T-helper 22 cell (primary cell): ENCODE measurements around the gene SRGAP3.
"Not testable (repeated sequence)": the region's sequence is repeated elsewhere in the genome, so short reads cannot be mapped to it uniquely, and the experiment has no call there.

ENCODE experiments used
- DNase-seq: peaks from one replicate; pipeline ENCODE4 v3.0.0-alpha.2; 2020; ENCODE audit warnings: low read depth

SRGAP3 gene

GRCh38 chr3:9111417-9111816 is 138.0 kb downstream of the SRGAP3 start:
- no peak for DNase-seq

GRCh38 chr3:9110802-9111201 is 138.6 kb downstream of the SRGAP3 start:
- no peak for DNase-seq

GRCh38 chr3:9110316-9110715 is 139.1 kb downstream of the SRGAP3 start:
- DNase-seq = no peak

- no peak for DNase-seq
These were observed 139.9 kb downstream of the SRGAP3 start for GRCh38 chr3:9109568-9109914.

GRCh38 chr3:9108876-9109567 is 140.4 kb downstream of the SRGAP3 start:
- no peak for DNase-seq

GRCh38 chr3:9107738-9108137 is 141.7 kb downstream of the SRGAP3 start:
- no peak for DNase-seq

- DNase-seq = no peak
These were observed 144.0 kb downstream of the SRGAP3 start for GRCh38 chr3:9105421-9105820.

GRCh38 chr3:9104121-9104520 is 145.3 kb downstream of the SRGAP3 start:
- DNase-seq = no peak

GRCh38 chr3:9102240-9102981 is 147.0 kb downstream of the SRGAP3 start:
- no peak for DNase-seq

- DNase-seq = no peak
These were observed 148.2 kb downstream of the SRGAP3 start for GRCh38 chr3:9101286-9101685.

GRCh38 chr3:9100513-9100894 is 148.9 kb downstream of the SRGAP3 start:
- DNase-seq = no peak

GRCh38 chr3:9099702-9100512 is 149.5 kb downstream of the SRGAP3 start:
- no peak for DNase-seq

GRCh38 chr3:9098716-9099675 is 150.4 kb downstream of the SRGAP3 start:
- no peak for DNase-seq

- DNase-seq = no peak
These were observed 152.0 kb downstream of the SRGAP3 start for GRCh38 chr3:9097495-9097894.

- no peak for DNase-seq
These were observed 157.8 kb downstream of the SRGAP3 start for GRCh38 chr3:9091486-9092235.

GRCh38 chr3:9088441-9089353 is 160.7 kb downstream of the SRGAP3 start:
- no peak for DNase-seq

- no peak for DNase-seq
These were observed 161.5 kb downstream of the SRGAP3 start for GRCh38 chr3:9087831-9088413.

- DNase-seq = not testable (repeated sequence)
These were observed 164.0 kb downstream of the SRGAP3 start for GRCh38 chr3:9085428-9085827.

- no peak for DNase-seq
These were observed 168.1 kb downstream of the SRGAP3 start for GRCh38 chr3:9081184-9081818.
